Skeletal muscle tissue (tissue), 4 donors: ENCODE measurements around the gene LMAN1L. TPM values are rescaled to one million over a fixed set of nuclear protein-coding genes. Genes with fewer than 3 reads are reported as not detected.

Experiments used
- H3K27ac ChIP-seq: one replicate; pipeline ENCODE4 v1.7.0; 2013; ENCODE audit warnings: mild to moderate bottlenecking, low read depth, low read length, inconsistent platforms
- H3K27me3 ChIP-seq, 3 donors: one replicate each; pipeline ENCODE4 v1.7.0; 2013; ENCODE audit warnings: low read length in 3 of 3; ENCODE audit not compliant: control insufficient read depth in 3 of 3, insufficient read depth in 3 of 3
- H3K36me3 ChIP-seq, 3 donors: one replicate each; pipeline ENCODE4 v1.7.0; 2013; ENCODE audit warnings: low read length in 3 of 3; ENCODE audit not compliant: control insufficient read depth in 3 of 3, insufficient read depth in 3 of 3
- H3K4me1 ChIP-seq, 3 donors: one replicate each; pipeline ENCODE4 v1.7.0; 2013; ENCODE audit warnings: low read length in 3 of 3, mild to moderate bottlenecking in 3 of 3; ENCODE audit not compliant: control insufficient read depth in 3 of 3, insufficient read depth in 3 of 3
- H3K4me3 ChIP-seq, 3 donors: one replicate each; pipeline ENCODE4 v1.7.0; 2013; ENCODE audit warnings: low read length in 3 of 3
- H3K9ac ChIP-seq, 3 donors: one replicate each; pipeline ENCODE4 v1.7.0; 2013; ENCODE audit warnings: low read length in 3 of 3, mild to moderate bottlenecking in 3 of 3, moderate library complexity in 2 of 3, low read depth in 1 of 3
- H3K9me3 ChIP-seq, 3 donors: one replicate each; pipeline ENCODE4 v1.7.0; 2013; ENCODE audit warnings: low read length in 3 of 3; ENCODE audit not compliant: control insufficient read depth in 3 of 3
- total RNA-seq: library from RNA; depleted of rRNA; stranded (reverse); fragments of >200 nt; gene quantifications from one replicate; pipeline ENCODE4 v1.2.3, GENCODE V29; 2014
- donor health status: Osteomylitis.

Gene LMAN1L
- total RNA-seq, 1 donor from 2014 or later, result not detected

GRCh38 chr15:74801311-74801997 lies 11.2 kb upstream of the LMAN1L start:
- H3K4me3 ChIP-seq, result no peak overlapping the region
- H3K36me3 ChIP-seq, result peaks cover 24 to 36% (median 26%) of the 10 kb centered on the region in 3 donors
- no peak overlapping the region for H3K27ac ChIP-seq
- H3K9ac ChIP-seq, result no peak overlapping the region
- peaks cover 14 to 30% (median 27%) of the 10 kb centered on the region in 3 donors for H3K4me1 ChIP-seq
- no peaks in the 10 kb centered on the region for H3K9me3 ChIP-seq
- no peaks in the 10 kb centered on the region for H3K27me3 ChIP-seq

- Histone ChIP-seq H3K4me3 (no peak overlapping the region), H3K4me1 (peaks cover 14 to 30% (median 27%) of the 10 kb centered on the region in 3 donors), H3K27ac (no peak overlapping the region), H3K9me3 (no peaks in the 10 kb centered on the region), H3K27me3 (no peaks in the 10 kb centered on the region), H3K36me3 (peaks cover 24 to 36% (median 26%) of the 10 kb centered on the region in 3 donors), H3K9ac (no peak overlapping the region)
These were observed 10.3 kb upstream of the LMAN1L start for GRCh38 chr15:74802290-74802689.

- Histone ChIP-seq H3K4me3 (no peak overlapping the region), H3K9ac (no peak overlapping the region), H3K4me1 (peaks cover 13 to 27% (median 24%) of the 10 kb centered on the region in 3 donors), H3K9me3 (no peaks in the 10 kb centered on the region), H3K36me3 (peaks cover 24 to 36% (median 26%) of the 10 kb centered on the region in 3 donors), H3K27ac (no peak overlapping the region), H3K27me3 (no peaks in the 10 kb centered on the region)
These were observed 9.7 kb upstream of the LMAN1L start for GRCh38 chr15:74802862-74803447.

DNA sequence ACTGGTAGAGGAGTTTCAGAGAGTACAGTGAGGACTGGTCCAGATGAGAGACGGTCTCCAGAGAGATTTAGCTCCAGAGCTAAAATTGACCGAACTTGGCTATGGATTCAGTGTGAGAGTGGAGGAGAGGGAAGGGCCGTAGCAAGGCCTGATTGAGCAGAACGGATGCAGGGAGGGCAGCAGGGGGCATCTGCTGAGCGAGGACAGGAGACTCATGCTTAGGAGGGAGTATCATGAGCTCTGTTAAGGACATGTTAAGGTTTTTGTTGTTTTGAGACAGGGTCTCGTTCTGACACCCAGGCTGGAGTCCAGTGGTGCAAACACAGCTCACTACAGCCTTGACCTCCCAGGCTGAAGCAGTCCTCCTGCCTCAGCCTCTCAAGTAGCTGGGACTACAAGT lies 7.7 kb upstream of the LMAN1L start:
- Histone ChIP-seq H3K4me3 (no peak overlapping the region), H3K27me3 (no peaks in the 10 kb centered on the region), H3K4me1 (peaks cover 2 to 14% (median 4%) of the 10 kb centered on the region in 3 donors), H3K27ac (no peak overlapping the region), H3K36me3 (peaks cover 16 to 24% (median 21%) of the 10 kb centered on the region in 3 donors), H3K9me3 (no peaks in the 10 kb centered on the region), H3K9ac (peak overlapping the region in 1 of 3 donors; percentile 40)

DNA sequence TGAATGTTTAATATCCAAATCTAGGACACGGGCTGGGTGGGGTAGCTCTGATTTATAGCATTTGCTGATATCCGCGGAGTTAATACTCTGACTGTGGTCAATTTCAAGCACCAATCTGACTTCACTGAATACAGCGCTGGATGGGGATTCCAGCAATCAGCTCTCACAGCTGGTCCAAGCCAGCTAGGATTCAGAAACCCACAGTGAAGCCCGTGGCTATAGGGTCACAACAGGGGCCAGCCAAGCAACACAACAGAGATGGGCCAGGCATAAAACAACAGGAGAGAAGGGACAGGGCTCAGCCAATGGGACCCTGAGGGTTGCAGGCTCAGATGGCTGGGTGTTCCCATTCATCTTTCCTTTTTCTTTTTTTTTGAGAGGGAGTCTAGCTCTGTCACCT lies 5.4 kb upstream of the LMAN1L start:
- H3K9me3 ChIP-seq, result no peaks in the 10 kb centered on the region
- H3K27me3 ChIP-seq, result no peaks in the 10 kb centered on the region
- H3K9ac ChIP-seq, result no peak overlapping the region
- no peak overlapping the region for H3K4me3 ChIP-seq
- no peak overlapping the region for H3K27ac ChIP-seq
- H3K4me1 ChIP-seq, result peaks cover 0 to 9% (median 0%) of the 10 kb centered on the region in 3 donors
- H3K36me3 ChIP-seq, result peaks cover 4 to 14% (median 7%) of the 10 kb centered on the region in 3 donors

DNA sequence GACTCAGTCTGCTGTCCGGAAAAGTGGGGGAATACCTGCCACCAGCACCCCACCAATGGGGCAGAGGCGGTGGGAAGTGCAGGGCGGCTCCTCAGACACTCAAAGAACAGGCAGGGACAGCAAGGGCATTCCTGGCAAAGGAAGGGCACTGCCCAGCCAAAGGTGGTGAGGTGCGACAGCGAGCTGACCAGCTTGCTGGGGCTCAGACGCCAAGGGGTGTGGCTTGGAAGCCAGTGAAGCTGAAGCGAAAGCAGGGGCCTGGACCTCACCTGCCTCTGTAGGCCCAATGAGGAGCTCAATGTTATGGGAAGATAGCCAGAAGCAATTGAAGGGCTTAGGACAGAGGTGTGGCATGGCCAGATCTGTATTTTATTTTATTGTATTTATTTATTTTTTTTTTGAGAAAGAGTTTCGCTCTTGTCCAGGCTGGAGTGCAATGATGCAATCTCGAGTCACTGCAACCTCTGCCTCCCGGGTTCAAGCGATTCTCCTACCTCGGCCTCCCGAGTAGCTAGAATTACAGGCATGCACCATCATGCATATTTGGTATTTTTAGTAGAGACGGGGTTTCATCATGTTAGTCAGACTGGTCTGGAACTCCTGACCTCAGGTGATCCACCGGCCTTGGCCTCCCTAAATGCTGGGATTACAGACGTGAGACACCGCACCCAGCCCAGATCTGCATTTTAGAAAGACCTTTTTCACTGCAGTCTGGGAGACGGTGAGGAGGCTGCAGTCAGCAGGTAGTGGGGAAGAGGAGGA lies 4.4 kb upstream of the LMAN1L start:
- Histone ChIP-seq H3K36me3 (peaks cover 4 to 8% (median 7%) of the 10 kb centered on the region in 3 donors), H3K27ac (no peak overlapping the region), H3K9me3 (no peaks in the 10 kb centered on the region), H3K4me1 (peaks cover 0 to 9% (median 0%) of the 10 kb centered on the region in 3 donors), H3K9ac (no peak overlapping the region), H3K4me3 (no peak overlapping the region), H3K27me3 (no peaks in the 10 kb centered on the region)

GRCh38 chr15:74808840-74809229 lies 3.8 kb upstream of the LMAN1L start:
- Histone ChIP-seq H3K9ac (no peak overlapping the region), H3K36me3 (peaks cover 0 to 4% (median 3%) of the 10 kb centered on the region in 3 donors), H3K27ac (no peak overlapping the region), H3K4me3 (no peak overlapping the region), H3K4me1 (peaks cover 0 to 9% (median 0%) of the 10 kb centered on the region in 3 donors), H3K9me3 (no peaks in the 10 kb centered on the region), H3K27me3 (no peaks in the 10 kb centered on the region)

GRCh38 chr15:74809242-74809641 lies 3.4 kb upstream of the LMAN1L start:
- no peaks in the 10 kb centered on the region for H3K27me3 ChIP-seq
- no peaks in the 10 kb centered on the region for H3K9me3 ChIP-seq
- no peaks in the 10 kb centered on the region for H3K36me3 ChIP-seq
- no peak overlapping the region for H3K27ac ChIP-seq
- no peak overlapping the region for H3K9ac ChIP-seq
- H3K4me3 ChIP-seq, result no peak overlapping the region
- H3K4me1 ChIP-seq, result peaks cover 0 to 9% (median 0%) of the 10 kb centered on the region in 3 donors

DNA sequence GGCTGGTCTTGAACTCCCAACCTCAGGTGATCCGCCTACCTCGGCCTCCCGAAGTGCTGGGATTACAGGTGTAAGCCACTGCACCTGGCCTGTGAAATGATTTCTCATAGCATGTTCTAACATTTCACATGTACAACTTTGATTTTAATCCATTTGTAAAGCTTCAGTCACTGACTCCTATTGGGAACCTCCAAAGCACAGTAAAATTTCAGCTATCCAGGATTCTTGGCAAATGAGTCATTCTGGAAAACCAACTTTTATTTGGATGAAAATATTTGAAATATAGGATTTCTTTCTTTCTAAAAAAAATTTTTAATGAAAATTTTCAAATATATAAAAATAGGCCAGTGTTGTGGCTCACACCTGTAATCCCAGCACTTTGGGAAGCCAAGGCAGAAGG lies 2.7 kb upstream of the LMAN1L start:
- no peak overlapping the region for H3K4me3 ChIP-seq
- H3K9ac ChIP-seq, result no peak overlapping the region
- no peak overlapping the region for H3K27ac ChIP-seq
- H3K36me3 ChIP-seq, result no peaks in the 10 kb centered on the region
- no peaks in the 10 kb centered on the region for H3K27me3 ChIP-seq
- H3K4me1 ChIP-seq, result peaks cover 2 to 13% (median 3%) of the 10 kb centered on the region in 3 donors
- H3K9me3 ChIP-seq, result no peaks in the 10 kb centered on the region
